K562 (cell line): ENCODE data around the gene BRMS1. TPM values are rescaled to one million over a fixed set of nuclear protein-coding genes. Genes with fewer than 3 reads are reported as not detected.

ENCODE experiments used
- HNRNPLL ChIP-seq: fragments of 200-400 bp; formaldehyde crosslinking; IDR thresholded peaks from 2 replicates; pipeline ENCODE4 v1.6.1; 2017; ENCODE audit warnings: low read length, low read depth, mild to moderate bottlenecking; ENCODE audit not compliant: poor library complexity, severe bottlenecking
- JUND ChIP-seq, 2 experiments: IDR thresholded peaks; 2 replicates in 1 of 2; 3 replicates in 1 of 2; pipeline ENCODE4 v1.6.1; 2011; ENCODE audit warnings: borderline replicate concordance in 2 of 2, low read depth in 2 of 2, low read length in 2 of 2, improper control_type of control experiment in 1 of 2, missing biosample characterization in 1 of 2, missing genetic modification characterization in 1 of 2, missing genetic modification reagents in 1 of 2
- MED1 ChIP-seq: sonication (generic); formaldehyde crosslinking; IDR thresholded peaks from 2 replicates; pipeline ENCODE4 v1.8.1; 2023; ENCODE audit warnings: missing genetic modification reagents, borderline replicate concordance
- PHF20 ChIP-seq: fragments of 450-650 bp; IDR thresholded peaks from 2 replicates; pipeline ENCODE4 v1.6.1; 2018; ENCODE audit not compliant: partially characterized antibody
- POLR2AphosphoS5 ChIP-seq: IDR thresholded peaks from 2 replicates; pipeline ENCODE4 v1.6.1; 2011; ENCODE audit warnings: mild to moderate bottlenecking, low read depth, low read length, moderate library complexity; ENCODE audit not compliant: control insufficient read depth, insufficient read depth
- UBTF ChIP-seq, 2 experiments: IDR thresholded peaks; 2 replicates each; pipeline ENCODE4 v1.6.1; 2012; ENCODE audit warnings: improper control_type of control experiment in 2 of 2, low read depth in 2 of 2, low read length in 2 of 2, borderline replicate concordance in 1 of 2
- YY1 ChIP-seq, 3 experiments: IDR thresholded peaks; 2 replicates each; pipeline ENCODE4 v1.6.1; 2011; ENCODE audit warnings: low read length in 2 of 3, mild to moderate bottlenecking in 2 of 3, moderate library complexity in 2 of 3, borderline replicate concordance in 1 of 3, control low read depth in 1 of 3, low read depth in 1 of 3; ENCODE audit not compliant: insufficient read depth in 3 of 3, insufficient replicate concordance in 2 of 3, control insufficient read depth in 1 of 3, insufficient read length in 1 of 3; ENCODE audit errors: extremely low read depth in 1 of 3
- polyA plus RNA-seq, 8 experiments: library from polyadenylated mRNA; depleted of rRNA in 4 of 8; stranded (reverse) in 5 of 8; unstranded in 3 of 8; fragments of >200 nt; fragmentation: Nextera tagmentation in 2 of 8; fragmentation: Illumina TruSeq in 1 of 8; extraction: Ambion mirVana in 2 of 8; extraction: Trizol in 1 of 8; gene quantifications; 2 replicates each; pipeline versions ENCODE4 v1.2.1 to v1.2.3, GENCODE V29; 2011 to 2014; ENCODE audit warnings: inconsistent platforms in 1 of 8, missing spikeins in 1 of 8
- total RNA-seq, 7 experiments: library from RNA; depleted of rRNA in 6 of 7; stranded (reverse); fragments of >200 nt in 6 of 7; fragmentation: Illumina TruSeq in 2 of 7; extraction: Trizol in 2 of 7; gene quantifications; 2 replicates each; pipeline versions ENCODE4 v1.2.1 to v1.2.3, GENCODE V29; 2011 to 2021; ENCODE audit warnings: low replicate concordance in 1 of 7
- TF ChIP-seq, protein P1 (sequence below): sonication (generic); formaldehyde crosslinking; IDR thresholded peaks from 2 replicates; pipeline ENCODE4 v1.8.1; 2022; ENCODE audit warnings: missing genetic modification reagents
- TF ChIP-seq, protein P2 (sequence below): fragments of 200-800 bp; sonication (Bioruptor generic); IDR thresholded peaks from 2 replicates; pipeline ENCODE4 v1.6.1; 2017; ENCODE audit warnings: missing genetic modification characterization, missing compliant biosample characterization
- TF ChIP-seq, protein P3 (sequence below), 2 experiments: fragments of 200-800 bp in 1 of 2; sonication (Bioruptor generic) in 1 of 2; sonication (generic) in 1 of 2; formaldehyde crosslinking in 1 of 2; IDR thresholded peaks in 1 of 2; conservative IDR thresholded peaks in 1 of 2; 2 replicates each; pipeline versions ENCODE4 v1.5.0 to v1.6.1; 2016 to 2020; ENCODE audit warnings: missing compliant biosample characterization in 1 of 2, missing genetic modification characterization in 1 of 2, missing genetic modification reagents in 1 of 2
- TF ChIP-seq, protein P4 (sequence below), 2 experiments: fragments of 450-650 bp; IDR thresholded peaks; 2 replicates each; pipeline ENCODE4 v1.6.1; 2016
- TF ChIP-seq, protein P5 (sequence below), 2 experiments: fragments of 450-650 bp in 1 of 2; sonication (generic) in 1 of 2; formaldehyde crosslinking in 1 of 2; IDR thresholded peaks in 1 of 2; conservative IDR thresholded peaks in 1 of 2; 2 replicates each; pipeline versions ENCODE4 v1.6.1 to v1.8.1; 2016 to 2023; ENCODE audit warnings: mild to moderate bottlenecking in 2 of 2, moderate library complexity in 2 of 2, inconsistent platforms in 1 of 2, missing genetic modification reagents in 1 of 2

Gene BRMS1
- total and polyA plus RNA-seq, 9 of the 15 experiments (the other 6 are each of a cell fraction or from before 2014, with no cell fraction given), result 2.2 to 78.8 (median 33.4) TPM

DNA sequence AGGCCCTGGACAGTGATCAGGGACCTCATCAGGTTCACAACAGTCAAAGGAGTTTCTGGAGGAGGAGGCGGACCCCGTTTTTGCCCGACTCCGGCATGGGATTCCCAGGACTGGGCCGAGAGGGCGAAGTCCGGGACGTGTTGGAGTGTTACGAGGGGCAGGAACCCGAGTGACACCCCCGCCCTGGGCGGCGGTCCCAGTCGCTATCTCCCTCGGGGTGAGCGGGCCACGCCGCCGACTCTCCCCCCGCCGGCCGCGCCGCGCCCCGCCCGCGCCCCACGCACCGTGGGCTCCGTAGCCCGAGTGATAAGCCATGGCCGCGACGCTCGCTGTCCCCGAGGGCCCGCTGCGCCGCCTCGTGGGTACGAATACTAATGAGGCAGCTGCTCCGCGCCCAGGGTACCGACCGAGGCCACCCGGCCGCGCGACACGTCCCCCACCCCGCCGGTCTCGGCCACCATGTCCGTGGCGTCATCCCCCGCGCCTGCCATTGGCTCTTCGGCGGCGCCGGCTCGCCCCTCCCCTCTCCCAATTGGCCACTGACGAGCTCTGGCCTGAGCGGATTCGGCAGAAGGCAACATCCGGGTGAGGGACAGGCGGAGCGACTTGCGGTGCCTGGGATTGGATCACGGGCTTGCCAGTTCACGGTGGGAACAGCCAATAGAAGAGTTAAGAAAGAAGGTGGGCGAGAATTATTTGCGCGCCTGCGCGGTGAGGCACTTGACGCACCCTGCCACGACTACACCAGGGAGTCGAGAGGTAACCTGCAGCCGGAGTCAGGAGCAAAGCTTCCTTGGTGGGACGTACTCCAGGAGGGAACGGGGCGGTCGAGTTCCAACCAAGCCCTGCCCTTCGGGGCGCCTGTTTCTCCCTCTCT, 56.0 kb downstream of the BRMS1 start, which contains the start of gene YIF1A (continued):
- TF ChIP-seq, protein P1, sequence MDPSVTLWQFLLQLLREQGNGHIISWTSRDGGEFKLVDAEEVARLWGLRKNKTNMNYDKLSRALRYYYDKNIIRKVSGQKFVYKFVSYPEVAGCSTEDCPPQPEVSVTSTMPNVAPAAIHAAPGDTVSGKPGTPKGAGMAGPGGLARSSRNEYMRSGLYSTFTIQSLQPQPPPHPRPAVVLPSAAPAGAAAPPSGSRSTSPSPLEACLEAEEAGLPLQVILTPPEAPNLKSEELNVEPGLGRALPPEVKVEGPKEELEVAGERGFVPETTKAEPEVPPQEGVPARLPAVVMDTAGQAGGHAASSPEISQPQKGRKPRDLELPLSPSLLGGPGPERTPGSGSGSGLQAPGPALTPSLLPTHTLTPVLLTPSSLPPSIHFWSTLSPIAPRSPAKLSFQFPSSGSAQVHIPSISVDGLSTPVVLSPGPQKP (CRISPR knock-in tag), result no peak
- TF ChIP-seq JUND (IDR thresholded peaks at IDR 0.05; ENCODE audit: borderline replicate concordance, low read depth, low read length) (peak; percentile 88), JUND (tag; IDR thresholded peaks at IDR 0.05; ENCODE audit: borderline replicate concordance, low read depth, low read length) (peak; percentile 73; the same call in 2 of the 3 replicates), HNRNPLL (peak; percentile 34), MED1 (peak; percentile 38; the same call in 1 of the 2 replicates), POLR2AphosphoS5 (peak; percentile 59), UBTF (IDR thresholded peaks at IDR 0.05; ENCODE audit: borderline replicate concordance in 1 of 2, low read depth in 2 of 2, low read length in 2 of 2) (peak in 1 of 2 experiments; percentile 72; a peak in 1 of 4 replicates), YY1 (IDR thresholded peaks at IDR 0.05; ENCODE audit: borderline replicate concordance in 1 of 3, control insufficient read depth in 1 of 3, extremely low read depth in 1 of 3, insufficient read depth in 3 of 3, insufficient read length in 1 of 3, insufficient replicate concordance in 2 of 3, low read depth in 1 of 3, low read length in 2 of 3) (peak; percentile 60 to 93 (median 84)), PHF20 (peak; percentile 69)
- TF ChIP-seq, protein P2, sequence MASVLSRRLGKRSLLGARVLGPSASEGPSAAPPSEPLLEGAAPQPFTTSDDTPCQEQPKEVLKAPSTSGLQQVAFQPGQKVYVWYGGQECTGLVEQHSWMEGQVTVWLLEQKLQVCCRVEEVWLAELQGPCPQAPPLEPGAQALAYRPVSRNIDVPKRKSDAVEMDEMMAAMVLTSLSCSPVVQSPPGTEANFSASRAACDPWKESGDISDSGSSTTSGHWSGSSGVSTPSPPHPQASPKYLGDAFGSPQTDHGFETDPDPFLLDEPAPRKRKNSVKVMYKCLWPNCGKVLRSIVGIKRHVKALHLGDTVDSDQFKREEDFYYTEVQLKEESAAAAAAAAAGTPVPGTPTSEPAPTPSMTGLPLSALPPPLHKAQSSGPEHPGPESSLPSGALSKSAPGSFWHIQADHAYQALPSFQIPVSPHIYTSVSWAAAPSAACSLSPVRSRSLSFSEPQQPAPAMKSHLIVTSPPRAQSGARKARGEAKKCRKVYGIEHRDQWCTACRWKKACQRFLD (CRISPR knock-in tag), result peak; percentile 61; the same call in 1 of the 2 replicates
- TF ChIP-seq, protein P3, sequence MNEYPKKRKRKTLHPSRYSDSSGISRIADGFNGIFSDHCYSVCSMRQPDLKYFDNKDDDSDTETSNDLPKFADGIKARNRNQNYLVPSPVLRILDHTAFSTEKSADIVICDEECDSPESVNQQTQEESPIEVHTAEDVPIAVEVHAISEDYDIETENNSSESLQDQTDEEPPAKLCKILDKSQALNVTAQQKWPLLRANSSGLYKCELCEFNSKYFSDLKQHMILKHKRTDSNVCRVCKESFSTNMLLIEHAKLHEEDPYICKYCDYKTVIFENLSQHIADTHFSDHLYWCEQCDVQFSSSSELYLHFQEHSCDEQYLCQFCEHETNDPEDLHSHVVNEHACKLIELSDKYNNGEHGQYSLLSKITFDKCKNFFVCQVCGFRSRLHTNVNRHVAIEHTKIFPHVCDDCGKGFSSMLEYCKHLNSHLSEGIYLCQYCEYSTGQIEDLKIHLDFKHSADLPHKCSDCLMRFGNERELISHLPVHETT (CRISPR knock-in tag; conservative IDR thresholded peaks at IDR 0.05 in 1 of 2, IDR thresholded peaks at IDR 0.05 in 1 of 2), result peak in 1 of 2 experiments; percentile 93; a peak in 2 of 4 replicates
- TF ChIP-seq, protein P4, sequence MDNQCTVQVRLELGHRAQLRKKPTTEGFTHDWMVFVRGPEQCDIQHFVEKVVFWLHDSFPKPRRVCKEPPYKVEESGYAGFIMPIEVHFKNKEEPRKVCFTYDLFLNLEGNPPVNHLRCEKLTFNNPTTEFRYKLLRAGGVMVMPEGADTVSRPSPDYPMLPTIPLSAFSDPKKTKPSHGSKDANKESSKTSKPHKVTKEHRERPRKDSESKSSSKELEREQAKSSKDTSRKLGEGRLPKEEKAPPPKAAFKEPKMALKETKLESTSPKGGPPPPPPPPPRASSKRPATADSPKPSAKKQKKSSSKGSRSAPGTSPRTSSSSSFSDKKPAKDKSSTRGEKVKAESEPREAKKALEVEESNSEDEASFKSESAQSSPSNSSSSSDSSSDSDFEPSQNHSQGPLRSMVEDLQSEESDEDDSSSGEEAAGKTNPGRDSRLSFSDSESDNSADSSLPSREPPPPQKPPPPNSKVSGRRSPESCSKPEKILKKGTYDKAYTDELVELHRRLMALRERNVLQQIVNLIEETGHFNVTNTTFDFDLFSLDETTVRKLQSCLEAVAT (IDR thresholded peaks at IDR 0.05), result peak in 1 of 2 experiments; percentile 53; a peak in 1 of 4 replicates
- TF ChIP-seq, protein P5, sequence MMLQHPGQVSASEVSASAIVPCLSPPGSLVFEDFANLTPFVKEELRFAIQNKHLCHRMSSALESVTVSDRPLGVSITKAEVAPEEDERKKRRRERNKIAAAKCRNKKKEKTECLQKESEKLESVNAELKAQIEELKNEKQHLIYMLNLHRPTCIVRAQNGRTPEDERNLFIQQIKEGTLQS (IDR thresholded peaks at IDR 0.05), result peak; percentile 71
- TF ChIP-seq, protein P5 (CRISPR knock-in tag; conservative IDR thresholded peaks at IDR 0.05), result peak; percentile 46; the same call in 1 of the 2 replicates
